AG08396 (cell line): ENCODE measurements around the gene RIN3.

Experiments used
- DNase-seq: peaks from one replicate; pipeline ENCODE4 v3.0.0; 2012; ENCODE audit warnings: low spot score, mixed read lengths

Gene RIN3

DNA sequence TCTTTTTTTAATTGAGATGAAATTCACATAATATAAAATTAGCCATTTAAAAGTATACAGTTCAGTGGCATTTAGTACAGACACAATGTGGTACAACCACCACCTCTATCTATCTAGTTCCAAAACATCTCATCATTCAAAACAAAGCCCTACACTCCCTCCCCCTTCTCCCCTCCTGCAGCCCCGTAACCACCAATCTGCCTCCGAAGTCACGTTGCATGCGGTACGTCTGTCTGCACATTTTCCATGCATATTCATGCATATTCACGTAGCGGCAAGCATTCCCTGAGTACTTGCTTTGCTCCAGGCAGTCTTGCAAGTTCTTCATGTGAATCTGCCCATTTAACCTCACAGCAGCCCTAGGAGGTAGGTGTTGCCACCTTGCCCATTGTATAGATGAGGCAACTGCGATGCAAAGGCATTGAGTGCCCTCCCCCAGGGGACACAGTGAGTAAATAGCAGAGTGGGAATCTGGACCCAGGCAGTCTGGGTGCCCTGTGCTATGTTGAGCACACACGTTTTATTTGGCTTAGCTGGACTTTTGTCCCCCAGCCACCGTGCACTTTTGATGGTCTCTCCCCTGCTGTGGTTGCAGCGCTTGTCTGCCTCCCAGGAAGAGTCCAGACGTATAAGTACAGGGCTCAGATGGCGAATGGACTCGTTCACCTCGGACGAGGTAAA, 43.4 kb downstream of the RIN3 start:
- DNase-seq: no peak

DNA sequence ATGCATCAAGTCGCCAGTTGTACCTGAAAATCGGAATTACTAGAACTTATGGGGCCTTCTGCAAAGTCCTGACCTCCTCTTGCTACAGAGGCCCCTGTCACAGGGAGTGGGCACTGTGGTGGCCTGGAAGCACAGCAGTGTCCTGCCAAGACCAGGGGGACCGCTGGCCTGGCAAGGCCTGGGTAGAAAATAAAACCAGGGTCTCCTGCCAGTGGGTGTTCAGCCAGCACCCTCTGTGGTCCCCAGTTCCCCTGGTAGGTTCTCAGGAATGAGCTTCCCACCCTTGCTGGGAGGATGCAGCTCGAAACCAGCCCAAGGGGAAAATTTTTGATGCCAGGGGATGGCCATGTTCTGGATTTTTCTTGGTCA, 43.9 kb downstream of the RIN3 start:
- no peak for DNase-seq

GRCh38 chr14:92558319-92558718, 44.7 kb downstream of the RIN3 start:
- no peak for DNase-seq

GRCh38 chr14:92559486-92559885, 45.9 kb downstream of the RIN3 start:
- no peak for DNase-seq

- DNase-seq: no peak
These were observed 46.7 kb downstream of the RIN3 start for GRCh38 chr14:92560106-92560865.

GRCh38 chr14:92561906-92562479, 48.4 kb downstream of the RIN3 start:
- no peak for DNase-seq

GRCh38 chr14:92563359-92563758, 49.8 kb downstream of the RIN3 start:
- peak; percentile 29 for DNase-seq

DNA sequence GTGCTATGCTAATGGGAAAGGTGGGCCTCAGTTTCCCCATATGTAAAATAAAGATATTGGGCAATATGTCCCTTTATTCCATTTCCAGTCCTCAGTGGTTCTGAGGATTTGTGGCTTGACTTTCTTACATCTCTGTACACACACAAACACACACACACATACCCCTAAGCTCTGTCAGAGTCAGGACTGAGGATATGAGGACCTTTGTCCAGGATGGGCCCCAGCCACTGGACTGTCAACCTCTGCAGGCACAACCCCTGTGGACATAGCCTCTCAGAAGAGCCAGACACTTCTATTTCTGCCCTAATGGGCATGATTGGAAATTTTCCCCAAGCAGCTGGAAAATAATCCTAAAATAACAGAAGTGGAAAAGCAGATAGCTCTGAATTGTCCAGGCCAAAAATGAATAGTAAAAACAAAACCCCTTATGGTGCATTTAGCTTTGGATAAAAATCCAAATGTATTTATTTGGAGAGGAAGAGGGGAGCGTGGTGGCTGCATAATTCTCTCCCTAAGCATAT, 50.2 kb downstream of the RIN3 start:
- DNase-seq: no peak

GRCh38 chr14:92564344-92565039, 50.9 kb downstream of the RIN3 start:
- DNase-seq: no peak

GRCh38 chr14:92565040-92565717, 51.6 kb downstream of the RIN3 start:
- DNase-seq: no peak

DNA sequence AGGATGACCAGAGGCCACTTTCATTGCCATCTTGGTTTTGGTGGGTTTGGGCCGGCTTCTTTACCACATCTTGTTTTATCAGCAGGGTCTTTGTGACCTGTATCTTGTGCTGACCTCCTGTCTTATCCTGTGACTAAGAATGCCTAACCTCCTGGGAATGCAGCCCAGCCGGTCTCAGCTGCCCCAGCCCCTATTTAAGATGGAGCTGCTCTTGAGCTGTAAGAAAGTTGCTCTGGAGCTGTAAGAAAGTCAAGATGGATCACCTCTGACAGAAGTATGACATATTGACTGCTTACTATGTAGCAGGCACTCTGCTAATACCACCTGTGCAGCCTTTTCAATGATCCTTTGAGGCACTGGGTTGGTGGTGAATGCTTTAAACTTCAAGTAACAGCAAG, 52.1 kb downstream of the RIN3 start:
- DNase-seq: no peak

DNA sequence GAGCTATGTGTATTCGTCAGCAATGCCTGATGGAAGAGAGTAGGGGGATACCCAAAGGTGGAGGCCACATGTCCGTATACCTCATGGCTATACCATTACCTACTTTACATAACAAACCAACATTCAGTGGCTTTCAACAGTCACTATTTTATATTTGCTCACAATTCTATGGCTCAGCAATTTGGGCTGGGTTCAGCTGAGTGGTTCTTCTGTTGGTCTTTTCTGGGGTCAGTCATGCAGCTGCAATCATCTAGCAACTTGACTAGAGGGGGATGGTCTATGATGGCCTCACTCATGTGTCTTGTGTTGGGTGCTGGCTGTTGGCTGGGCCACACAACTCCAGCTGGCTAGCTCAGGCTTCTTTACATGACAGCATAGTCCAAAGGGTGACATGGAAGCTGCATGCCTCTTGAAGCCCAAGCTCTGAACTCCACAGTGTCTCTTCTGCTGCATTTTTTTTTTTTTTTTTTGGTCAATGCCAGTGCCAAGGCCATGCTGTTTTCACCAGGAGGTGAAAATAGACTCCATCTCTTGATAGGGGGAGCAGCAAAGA, 53.7 kb downstream of the RIN3 start:
- no peak for DNase-seq

DNA sequence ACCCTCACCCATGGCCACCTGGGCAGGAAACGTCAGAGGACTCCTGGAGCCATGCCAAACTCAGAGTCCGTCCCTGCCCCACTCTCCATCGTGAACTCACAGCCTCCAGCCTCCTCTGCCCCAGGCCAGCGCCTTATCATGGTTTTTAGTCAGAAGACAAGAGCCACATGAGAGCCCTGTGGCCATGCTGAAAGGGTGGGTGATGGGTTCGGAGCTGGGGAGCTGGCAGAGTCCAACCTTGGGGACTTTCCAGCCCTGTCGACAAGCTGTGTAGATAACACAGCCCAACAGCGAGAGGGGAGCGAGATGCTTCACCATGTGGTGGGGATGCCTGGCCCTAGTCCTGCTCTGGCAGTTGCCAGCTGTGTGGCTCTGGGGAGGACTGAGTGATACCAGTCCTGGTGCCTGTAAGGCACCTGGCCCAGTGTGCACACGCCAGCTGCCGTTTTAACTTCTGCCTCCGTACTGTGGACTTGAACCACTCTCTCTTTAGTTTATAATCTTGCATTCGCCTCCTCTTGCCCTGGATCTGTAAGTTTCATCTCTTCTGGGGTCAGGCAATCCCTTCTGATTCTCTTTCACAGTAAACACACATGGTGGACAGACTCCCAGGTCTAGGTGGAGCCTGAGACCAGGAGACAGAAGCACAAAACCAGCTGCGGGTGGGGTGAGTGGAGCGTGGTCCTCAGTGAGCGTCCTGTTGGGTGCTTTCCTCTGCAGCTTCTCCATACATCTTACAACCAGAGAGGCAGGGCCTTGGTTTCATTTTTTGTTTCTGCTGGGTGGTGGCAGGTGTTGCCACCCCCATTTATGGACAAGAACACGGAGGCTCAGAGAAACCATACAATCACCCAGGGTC, 55.3 kb downstream of the RIN3 start:
- no peak for DNase-seq

GRCh38 chr14:92570674-92571262, 57.2 kb downstream of the RIN3 start:
- DNase-seq: no peak

GRCh38 chr14:92572050-92572449, 58.5 kb downstream of the RIN3 start:
- DNase-seq: no peak

DNA sequence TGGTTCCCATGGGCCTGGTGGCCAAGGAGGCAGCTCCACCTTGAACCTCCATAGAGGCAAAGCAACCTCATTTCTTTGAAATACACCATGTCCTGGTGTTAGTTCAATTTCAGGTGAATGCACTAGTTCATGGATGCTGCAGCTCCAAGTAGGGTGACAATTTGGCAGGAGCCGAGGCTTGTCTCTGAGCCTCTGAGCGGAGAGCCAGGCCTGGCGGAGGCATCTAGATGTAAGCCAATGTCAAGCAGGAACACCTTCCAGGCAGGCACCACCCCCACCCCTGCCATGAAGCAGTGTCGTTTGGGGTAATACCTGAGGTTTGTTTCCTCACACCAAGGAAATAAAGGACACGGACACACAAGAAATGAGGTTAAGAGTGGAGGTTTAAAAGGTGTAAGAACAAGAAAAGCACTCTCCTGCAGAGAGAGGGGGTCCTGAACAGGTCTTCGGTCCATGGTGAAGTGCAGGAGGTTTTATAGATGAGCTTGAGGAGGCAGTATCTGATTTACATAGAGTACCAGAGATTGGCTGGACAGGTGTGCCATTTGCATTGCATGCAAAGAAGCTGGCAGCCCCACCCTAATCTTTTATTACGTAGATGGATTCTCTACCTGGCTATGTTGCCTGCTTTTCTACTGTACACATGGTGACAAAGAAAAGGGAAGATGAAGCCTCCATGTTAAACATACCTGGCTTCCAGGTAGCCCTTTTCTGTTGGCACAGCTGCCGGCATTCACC, 60.3 kb downstream of the RIN3 start:
- DNase-seq: no peak

DNA sequence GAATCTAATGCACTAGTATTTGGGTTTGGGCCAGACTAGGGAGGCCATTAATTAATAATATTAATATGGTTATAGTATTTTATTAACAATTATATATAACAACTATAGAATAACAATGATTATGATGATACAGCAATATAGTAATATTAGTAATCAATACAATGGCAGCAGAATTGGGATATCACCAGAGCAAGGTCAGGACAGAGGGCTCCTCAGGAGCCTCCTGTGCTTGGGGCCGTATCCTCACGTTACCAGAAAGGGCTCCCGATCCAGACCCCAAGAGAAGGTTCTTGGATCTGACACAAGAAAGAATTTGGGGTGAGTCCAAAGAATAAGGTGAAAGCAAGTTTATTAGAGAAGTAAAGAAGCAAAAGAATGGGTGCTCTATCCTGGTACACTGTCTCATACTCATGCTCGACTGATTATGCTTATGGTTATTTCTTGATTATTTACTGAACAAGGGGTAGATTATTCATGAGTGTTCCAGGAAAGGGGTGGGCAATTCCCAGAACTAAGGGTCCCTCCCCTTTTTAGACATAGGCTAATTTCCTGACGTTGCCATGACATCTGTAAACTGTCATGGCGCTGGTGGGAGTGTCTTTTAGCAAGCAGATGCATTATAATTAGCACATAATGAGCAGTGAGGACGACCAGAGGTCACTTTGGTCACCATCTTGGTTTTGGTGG, 61.6 kb downstream of the RIN3 start:
- DNase-seq: no peak

DNA sequence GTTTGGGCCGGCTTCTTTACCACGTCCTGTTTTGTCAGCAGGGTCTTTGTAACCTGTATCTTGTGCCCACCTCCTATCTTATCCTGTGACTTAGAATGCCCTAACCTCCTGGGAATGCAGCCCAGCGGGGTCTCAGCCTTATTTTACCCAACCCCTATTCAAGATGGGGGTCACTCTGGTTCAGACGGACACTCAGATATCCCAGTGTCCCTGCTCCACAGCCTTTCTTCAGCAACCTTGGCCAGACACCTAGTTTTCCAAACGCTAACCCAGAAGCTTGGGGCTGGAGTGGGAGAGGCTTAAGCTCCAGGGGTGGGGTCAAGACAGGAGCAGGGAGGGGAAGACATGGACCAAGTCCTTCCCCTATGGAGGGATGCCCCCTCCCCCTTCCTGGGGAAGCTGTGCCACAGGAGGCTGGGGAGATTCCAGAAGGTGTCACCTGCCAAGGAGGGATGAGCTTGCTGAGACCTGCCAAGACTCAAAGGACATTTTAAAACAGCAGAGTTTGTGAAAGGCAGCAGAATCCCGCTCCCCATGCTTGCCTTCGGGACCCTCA, 62.2 kb downstream of the RIN3 start:
- DNase-seq: no peak

GRCh38 chr14:92577321-92577742, 63.8 kb downstream of the RIN3 start:
- no peak for DNase-seq
